ENCODE data around the gene PTPN7.

DNA sequence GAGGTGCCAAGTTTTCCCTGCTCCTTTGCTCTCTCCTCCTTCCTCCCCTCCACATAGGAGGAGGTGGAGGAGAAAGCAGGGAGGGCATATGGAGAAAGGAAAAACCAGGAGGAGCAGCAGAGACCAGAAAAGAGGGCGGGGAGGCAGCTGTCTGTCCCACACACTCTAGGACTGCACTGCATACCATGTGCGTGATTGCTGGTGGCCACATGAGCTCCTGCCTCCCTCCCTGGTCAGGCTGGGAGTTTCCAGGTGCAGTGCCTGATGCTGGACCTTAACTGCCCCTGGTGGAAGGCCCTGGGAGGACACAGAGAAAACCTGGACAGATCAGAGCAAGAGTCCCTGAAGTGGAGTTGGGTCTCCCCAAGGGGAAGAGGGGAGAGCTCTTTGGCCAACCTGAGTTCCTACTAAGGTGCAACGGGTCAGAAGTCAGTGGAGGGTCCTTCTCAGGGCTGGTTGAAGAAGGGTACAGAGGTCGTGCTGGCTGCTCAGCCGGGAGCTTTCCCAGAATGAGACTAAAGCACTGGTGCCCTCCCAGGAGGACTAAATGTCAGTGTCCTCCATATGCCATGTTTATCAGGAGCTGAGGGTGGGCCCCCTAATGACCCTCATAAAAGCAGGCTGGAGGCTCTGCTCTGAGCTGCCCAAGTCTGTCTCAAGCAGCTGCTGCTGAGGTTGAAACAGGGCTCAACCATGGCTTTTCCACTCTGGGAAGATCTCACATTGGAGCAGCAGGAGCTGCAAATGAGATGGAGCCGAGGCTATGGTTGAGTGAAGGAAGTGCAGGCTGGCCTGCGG is 29.7 kb upstream of the PTPN7 start:
- TF ChIP-seq, protein P1, sequence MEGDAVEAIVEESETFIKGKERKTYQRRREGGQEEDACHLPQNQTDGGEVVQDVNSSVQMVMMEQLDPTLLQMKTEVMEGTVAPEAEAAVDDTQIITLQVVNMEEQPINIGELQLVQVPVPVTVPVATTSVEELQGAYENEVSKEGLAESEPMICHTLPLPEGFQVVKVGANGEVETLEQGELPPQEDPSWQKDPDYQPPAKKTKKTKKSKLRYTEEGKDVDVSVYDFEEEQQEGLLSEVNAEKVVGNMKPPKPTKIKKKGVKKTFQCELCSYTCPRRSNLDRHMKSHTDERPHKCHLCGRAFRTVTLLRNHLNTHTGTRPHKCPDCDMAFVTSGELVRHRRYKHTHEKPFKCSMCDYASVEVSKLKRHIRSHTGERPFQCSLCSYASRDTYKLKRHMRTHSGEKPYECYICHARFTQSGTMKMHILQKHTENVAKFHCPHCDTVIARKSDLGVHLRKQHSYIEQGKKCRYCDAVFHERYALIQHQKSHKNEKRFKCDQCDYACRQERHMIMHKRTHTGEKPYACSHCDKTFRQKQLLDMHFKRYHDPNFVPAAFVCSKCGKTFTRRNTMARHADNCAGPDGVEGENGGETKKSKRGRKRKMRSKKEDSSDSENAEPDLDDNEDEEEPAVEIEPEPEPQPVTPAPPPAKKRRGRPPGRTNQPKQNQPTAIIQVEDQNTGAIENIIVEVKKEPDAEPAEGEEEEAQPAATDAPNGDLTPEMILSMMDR (conservative IDR thresholded peaks at IDR 0.05; ENCODE audit: low read length): no peak
- no peak for TF ChIP-seq EZH2phosphoT487 (IDR thresholded peaks at IDR 0.05; ENCODE audit: borderline replicate concordance, low read depth, low read length)

All from OCI-LY7 (cell line).